ENCODE data around the gene TMEM164.

- no peak for TF ChIP-seq CTCF (optimal IDR thresholded peaks at IDR 0.05 in 1 of 3, IDR thresholded peaks at IDR 0.05 in 1 of 3, conservative IDR thresholded peaks at IDR 0.05 in 1 of 3; ENCODE audit: extremely low read depth in 1 of 3, insufficient read depth in 2 of 3, low read length in 3 of 3)
- no peak for TF ChIP-seq EZH2 (IDR thresholded peaks at IDR 0.05; ENCODE audit: low read length)
Measured at GRCh38 chrX:110153896-110154295, 151.0 kb downstream of the TMEM164 start.
